HCT116 (cell line): ENCODE data around the gene SLC15A2. TPM values are rescaled to one million over a fixed set of nuclear protein-coding genes. Genes with fewer than 3 reads are reported as not detected.

Experiments used
- total RNA-seq: library from RNA; stranded (reverse); gene quantifications from one replicate; pipeline ENCODE4 v1.2.1, GENCODE V29; 2021; ENCODE audit not compliant: unreplicated experiment

The SLC15A2 gene
- total RNA-seq, 1 experiment from 2014 or later = 0.96 TPM

Other genes with a start within 250 kb of the SLC15A2 start
- gene HCLS1, start 233.5 kb upstream of the SLC15A2 start, total RNA-seq = 1.6 TPM
- 31.3 TPM for gene GOLGB1, start 144.7 kb upstream of the SLC15A2 start, total RNA-seq
- gene IQCB1, start 59.3 kb upstream of the SLC15A2 start, total RNA-seq = 22.2 TPM
- 4.4 TPM for gene EAF2, start 59.2 kb upstream of the SLC15A2 start, total RNA-seq
- gene ILDR1, start 127.8 kb downstream of the SLC15A2 start, total RNA-seq = 2.9 TPM
- not detected for gene CD86, start 161.0 kb downstream of the SLC15A2 start, total RNA-seq